GM18951 (cell line): ENCODE data around the gene KCNK18.

ENCODE experiments used
- POLR2A ChIP-seq: IDR thresholded peaks from 4 replicates; pipeline ENCODE4 v1.6.1; 2011; ENCODE audit warnings: mild to moderate bottlenecking; ENCODE audit not compliant: insufficient read length, insufficient read depth; ENCODE audit errors: extremely low read depth
- in situ Hi-C: fragments of 300-500 bp; cut with MboI; formaldehyde crosslinking; loops from one replicate; pipeline ENCODE4 v1.12.0; 2022; ENCODE audit warnings: low sequenced_read_pairs, mixed read lengths, inconsistent platforms; ENCODE audit not compliant: unreplicated experiment

Gene KCNK18

GRCh38 chr10:117239721-117240620 is 42.7 kb downstream of the KCNK18 start:
- TF ChIP-seq POLR2A: no peak
- in situ Hi-C loops: no loop called here

GRCh38 chr10:117240621-117241529 is 43.6 kb downstream of the KCNK18 start, which contains the start of gene SLC18A2:
TSS of gene SLC18A2 (plus strand) at chr10:117241114. CDS start at chr10:117241694, 580 bp downstream.
- in situ Hi-C loops: no loop called here
- TF ChIP-seq POLR2A: no peak

DNA sequence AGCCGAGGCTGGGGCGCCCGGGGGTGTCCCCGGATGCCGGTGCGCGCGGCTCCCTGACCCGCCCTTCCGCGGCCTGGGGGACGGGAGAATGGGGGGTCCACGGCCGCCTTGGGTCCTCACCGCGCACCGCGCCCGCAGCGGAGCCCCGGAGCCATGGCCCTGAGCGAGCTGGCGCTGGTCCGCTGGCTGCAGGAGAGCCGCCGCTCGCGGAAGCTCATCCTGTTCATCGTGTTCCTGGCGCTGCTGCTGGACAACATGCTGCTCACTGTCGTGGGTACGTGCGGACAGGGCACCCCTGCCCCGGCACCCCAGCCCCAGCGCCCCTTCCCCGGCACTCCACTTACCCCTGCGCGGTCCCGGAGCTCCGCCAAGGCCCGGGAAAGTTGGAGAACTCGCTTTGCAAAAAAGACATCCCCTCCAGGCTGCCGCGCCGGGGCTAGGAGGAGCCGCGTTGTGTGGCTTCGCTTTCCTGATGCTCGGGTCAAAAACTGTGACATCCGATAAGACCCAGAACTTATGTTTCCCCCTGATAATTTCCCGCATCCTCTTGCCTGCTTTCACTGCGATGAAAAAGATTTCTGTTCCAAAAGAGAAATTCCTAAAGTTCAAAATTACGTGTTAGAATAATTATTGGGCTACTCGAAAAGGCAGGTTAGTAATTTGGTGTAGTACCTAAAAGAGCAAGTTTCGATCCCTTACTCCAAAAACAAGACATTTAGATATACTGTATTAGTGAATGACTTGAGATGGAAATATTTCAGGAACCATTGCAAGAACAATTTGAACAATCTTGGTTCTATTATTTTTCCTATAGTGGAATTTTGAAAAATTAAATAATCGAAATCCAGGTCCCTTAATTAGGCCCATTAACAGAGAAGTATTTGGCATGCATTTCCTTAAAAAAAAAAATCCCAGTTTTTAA is 44.5 kb downstream of the KCNK18 start:
- in situ Hi-C loops: no loop called here
- no peak for TF ChIP-seq POLR2A

GRCh38 chr10:117242463-117242832 is 45.2 kb downstream of the KCNK18 start:
- in situ Hi-C loops: no loop called here

GRCh38 chr10:117246997-117247671 is 49.8 kb downstream of the KCNK18 start:
- in situ Hi-C loops: no loop called here
- no peak for TF ChIP-seq POLR2A

More at GRCh38 chr10:117242463-117242832, 45.2 kb downstream of the KCNK18 start:
- no peak for TF ChIP-seq POLR2A

DNA sequence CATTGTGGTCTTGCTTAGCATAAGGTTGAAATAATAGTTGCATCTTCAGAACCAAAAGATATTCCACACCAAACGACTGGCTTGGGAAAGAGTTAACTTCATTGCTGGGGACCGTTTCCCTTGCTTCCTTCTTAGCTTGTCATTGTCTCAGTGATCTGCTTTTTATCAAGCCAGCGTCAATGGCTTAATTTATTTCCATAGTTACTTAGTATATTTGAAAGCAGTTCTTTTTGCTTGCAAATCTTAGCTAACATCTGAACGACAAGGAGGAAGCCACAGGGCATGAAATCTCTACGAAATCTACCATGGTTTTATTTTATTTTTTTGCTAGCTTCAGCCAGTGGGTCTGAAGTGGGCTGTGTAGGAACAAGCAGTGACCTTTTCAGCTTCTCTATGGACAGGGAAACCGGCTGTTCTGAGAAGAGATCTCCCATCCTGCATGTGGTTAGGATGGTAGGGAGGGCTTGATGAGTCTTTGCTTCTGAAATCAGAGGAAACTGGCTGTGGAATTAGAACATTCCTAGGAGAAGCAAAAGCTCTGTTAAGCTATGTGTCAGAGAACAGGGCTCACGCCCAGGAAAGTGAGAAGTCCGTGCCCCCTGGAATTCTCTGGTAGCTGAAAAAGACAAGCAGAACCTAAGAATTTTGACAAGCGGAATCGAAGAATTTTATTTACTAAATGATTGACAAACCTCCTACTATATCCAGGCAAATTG is 51.6 kb downstream of the KCNK18 start:
- TF ChIP-seq POLR2A: no peak
- in situ Hi-C loops: no loop called here

DNA sequence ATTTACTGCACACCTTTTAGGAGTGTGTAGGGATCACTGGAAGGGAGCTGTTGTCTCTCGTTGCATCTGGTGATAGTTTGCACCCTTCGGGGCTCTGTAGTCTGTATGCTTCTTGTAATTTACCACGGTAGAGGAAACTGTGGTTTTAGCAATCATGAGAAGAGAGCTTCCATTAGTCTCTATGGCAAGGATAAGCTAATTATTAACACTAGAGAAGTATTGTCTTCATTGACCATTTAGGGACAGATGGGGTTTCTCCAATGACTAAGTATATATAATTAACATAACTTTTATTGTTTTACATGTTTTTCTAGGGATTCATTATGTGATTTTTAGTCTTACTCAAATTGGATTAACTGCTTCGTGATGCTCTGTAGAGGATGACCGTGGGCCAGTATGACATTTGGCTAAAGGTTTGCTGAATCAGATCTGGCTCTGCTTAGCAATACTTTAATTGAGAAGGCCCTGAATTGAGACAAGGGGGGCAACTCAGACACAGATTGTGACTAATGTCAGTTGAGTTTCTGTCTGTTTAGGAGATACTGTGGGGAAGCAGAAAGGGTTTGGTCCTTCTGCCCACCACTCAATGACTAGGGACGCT is 52.3 kb downstream of the KCNK18 start:
- no peak for TF ChIP-seq POLR2A
- in situ Hi-C loops: no loop called here

DNA sequence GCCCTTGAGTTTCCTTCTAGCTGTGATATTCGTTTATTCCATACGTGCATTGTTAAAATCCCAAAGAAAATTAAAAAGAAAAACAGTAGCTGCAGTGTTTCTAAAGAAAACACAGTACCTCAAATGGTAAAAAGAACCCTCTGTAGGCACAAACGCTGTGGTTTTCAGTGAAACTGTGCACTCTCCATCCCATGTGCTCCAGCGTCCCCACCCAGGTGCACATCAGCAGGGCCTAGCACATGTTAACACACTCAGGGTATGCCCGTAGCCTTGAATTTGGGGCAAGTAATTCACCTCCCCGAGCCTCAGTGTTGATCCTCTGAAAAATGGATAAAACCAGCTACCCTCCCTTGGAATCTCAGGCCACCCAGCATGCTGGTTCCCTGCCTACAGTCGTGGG is 53.1 kb downstream of the KCNK18 start:
- in situ Hi-C loops: no loop called here
- TF ChIP-seq POLR2A: no peak

DNA sequence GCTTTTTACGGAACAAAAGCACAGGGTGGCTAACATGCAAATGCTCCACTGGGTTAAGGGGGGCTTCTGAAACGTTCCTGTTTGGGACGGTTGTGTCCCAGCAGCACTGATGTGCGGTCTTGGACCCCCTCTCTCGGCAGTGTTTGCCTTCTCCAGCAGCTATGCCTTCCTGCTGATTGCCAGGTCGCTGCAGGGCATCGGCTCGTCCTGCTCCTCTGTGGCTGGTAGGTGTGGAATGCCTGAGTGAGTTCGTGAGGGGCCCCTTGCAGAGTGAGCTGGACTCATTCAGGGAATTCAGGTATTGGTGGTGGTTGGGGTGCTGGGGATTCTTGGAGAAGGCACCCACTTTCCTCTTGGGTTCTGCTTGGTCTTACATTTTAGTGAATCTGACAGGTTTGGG is 56.6 kb downstream of the KCNK18 start:
- in situ Hi-C loops: no loop called here
- no peak for TF ChIP-seq POLR2A

DNA sequence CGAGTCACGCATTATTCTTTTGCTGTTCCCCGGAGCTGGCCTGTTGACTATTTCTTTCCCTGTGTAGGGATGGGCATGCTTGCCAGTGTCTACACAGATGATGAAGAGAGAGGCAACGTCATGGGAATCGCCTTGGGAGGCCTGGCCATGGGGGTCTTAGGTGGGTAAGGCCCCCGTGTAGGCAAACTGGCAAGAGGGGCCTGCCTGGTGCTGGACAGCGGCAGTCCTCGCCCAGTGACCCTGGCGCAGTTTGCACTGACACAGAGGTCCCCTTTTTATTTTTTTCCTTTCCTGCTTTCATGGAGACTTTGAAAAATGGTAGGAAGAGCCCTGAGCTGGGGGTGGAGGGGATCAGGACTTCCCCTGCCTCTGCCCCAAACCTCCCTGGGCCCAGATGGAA is 57.0 kb downstream of the KCNK18 start:
- TF ChIP-seq POLR2A: no peak
- in situ Hi-C loops: no loop called here
